HepG2 (cell line): ENCODE data around the gene SMIM41. TPM values are rescaled to one million over a fixed set of nuclear protein-coding genes. Genes with fewer than 3 reads are reported as not detected.

ENCODE experiments used
- FOXO1 ChIP-seq: sonication (generic); formaldehyde crosslinking; IDR thresholded peaks from 2 replicates; pipeline ENCODE4 v1.4.0; 2020; ENCODE audit warnings: missing genetic modification reagents
- HDAC1 ChIP-seq: sonication (generic); formaldehyde crosslinking; IDR thresholded peaks from 2 replicates; pipeline ENCODE4 v1.5.1; 2020; ENCODE audit warnings: mild to moderate bottlenecking, missing genetic modification reagents
- HDAC2 ChIP-seq: sonication (generic); formaldehyde crosslinking; IDR thresholded peaks from 2 replicates; pipeline ENCODE4 v1.4.0; 2020; ENCODE audit warnings: missing genetic modification reagents
- JUNB ChIP-seq: sonication (generic); formaldehyde crosslinking; IDR thresholded peaks from 2 replicates; pipeline ENCODE4 v1.8.0; 2022; ENCODE audit warnings: missing genetic modification reagents, mild to moderate bottlenecking, borderline replicate concordance
- KDM5B ChIP-seq: sonication (generic); formaldehyde crosslinking; IDR thresholded peaks from 2 replicates; pipeline ENCODE4 v1.4.0; 2020; ENCODE audit warnings: missing genetic modification reagents, mild to moderate bottlenecking, borderline replicate concordance
- MEF2D ChIP-seq: sonication (generic); formaldehyde crosslinking; IDR thresholded peaks from 2 replicates; pipeline ENCODE4 v1.5.1; 2020; ENCODE audit warnings: mild to moderate bottlenecking, missing genetic modification reagents
- NFKB2 ChIP-seq: sonication (generic); formaldehyde crosslinking; IDR thresholded peaks from 2 replicates; pipeline ENCODE4 v1.4.0; 2020; ENCODE audit warnings: missing genetic modification reagents, borderline replicate concordance
- PHF21A ChIP-seq: sonication (generic); formaldehyde crosslinking; IDR thresholded peaks from 2 replicates; pipeline ENCODE4 v1.5.0; 2020; ENCODE audit warnings: mild to moderate bottlenecking, missing genetic modification reagents
- PLRG1 ChIP-seq: fragments of 450-650 bp; conservative IDR thresholded peaks from 2 replicates; pipeline ENCODE4 v1.6.1; 2016
- POLR2A ChIP-seq, 2 experiments: IDR thresholded peaks; 2 replicates each; pipeline ENCODE4 v1.6.1; 2011; ENCODE audit warnings: low read depth in 2 of 2, low read length in 2 of 2, mild to moderate bottlenecking in 1 of 2, moderate library complexity in 1 of 2; ENCODE audit not compliant: insufficient read depth in 1 of 2
- REPIN1 ChIP-seq: sonication (generic); formaldehyde crosslinking; IDR thresholded peaks from 2 replicates; pipeline ENCODE4 v1.8.0; 2022; ENCODE audit warnings: missing genetic modification reagents, low read depth, mild to moderate bottlenecking, borderline replicate concordance
- TCF12 ChIP-seq, 2 experiments: fragments of 450-650 bp in 1 of 2; sonication (generic) in 1 of 2; formaldehyde crosslinking in 1 of 2; IDR thresholded peaks; 2 replicates each; pipeline versions ENCODE4 v1.6.1 to v1.8.0; 2017 to 2022; ENCODE audit warnings: antibody characterized with exemption in 1 of 2, mild to moderate bottlenecking in 1 of 2, missing genetic modification reagents in 1 of 2, moderate library complexity in 1 of 2
- ZNF350 ChIP-seq: sonication (generic); formaldehyde crosslinking; IDR thresholded peaks from 2 replicates; pipeline ENCODE4 v1.4.0; 2020; ENCODE audit warnings: mild to moderate bottlenecking, low read depth, missing genetic modification reagents, borderline replicate concordance
- ZNF839 ChIP-seq: sonication (generic); formaldehyde crosslinking; IDR thresholded peaks from 2 replicates; pipeline ENCODE4 v1.4.0; 2020; ENCODE audit warnings: missing genetic modification reagents, mild to moderate bottlenecking, borderline replicate concordance
- polyA plus RNA-seq, 8 experiments: library from polyadenylated mRNA; depleted of rRNA in 3 of 8; stranded (reverse) in 7 of 8; unstranded in 1 of 8; fragments of >200 nt; fragmentation: Illumina TruSeq in 4 of 8; extraction: Trizol in 4 of 8; gene quantifications; 2 replicates each; pipeline versions ENCODE4 v1.2.1 to v1.2.3, GENCODE V29; 2011 to 2016; ENCODE audit warnings: low read depth in 4 of 8, missing spikeins in 1 of 8, mixed read lengths in 1 of 8; ENCODE audit not compliant: insufficient read depth in 1 of 8
- total RNA-seq, 5 experiments: library from RNA; depleted of rRNA; stranded (reverse); fragments of >200 nt; fragmentation: Illumina TruSeq; extraction: Trizol; gene quantifications; 2 replicates each; pipeline ENCODE4 v1.2.3, GENCODE V29; 2016; ENCODE audit warnings: low read depth in 1 of 5
- TF ChIP-seq, protein P1 (sequence below): IDR thresholded peaks from 2 replicates; pipeline ENCODE4 v1.4.0; 2020; ENCODE audit warnings: mild to moderate bottlenecking, missing genetic modification reagents
- TF ChIP-seq, protein P2 (sequence below): IDR thresholded peaks from 2 replicates; pipeline ENCODE4 v1.6.1; 2012; ENCODE audit warnings: inconsistent platforms
- TF ChIP-seq, protein P3 (sequence below), 2 experiments: IDR thresholded peaks; 2 replicates each; pipeline ENCODE4 v1.6.1; 2011 to 2012; ENCODE audit warnings: low read length in 2 of 2, borderline replicate concordance in 1 of 2, low read depth in 1 of 2, mild to moderate bottlenecking in 1 of 2, moderate library complexity in 1 of 2
- TF ChIP-seq, protein P4 (sequence below): sonication (generic); formaldehyde crosslinking; IDR thresholded peaks from 2 replicates; pipeline ENCODE4 v1.8.1; 2023; ENCODE audit warnings: mild to moderate bottlenecking, missing genetic modification reagents

The SMIM41 gene
- total and polyA plus RNA-seq, 2 of the 13 experiments (the other 11 are each of a cell fraction or from before 2014, with no cell fraction given): not detected

DNA sequence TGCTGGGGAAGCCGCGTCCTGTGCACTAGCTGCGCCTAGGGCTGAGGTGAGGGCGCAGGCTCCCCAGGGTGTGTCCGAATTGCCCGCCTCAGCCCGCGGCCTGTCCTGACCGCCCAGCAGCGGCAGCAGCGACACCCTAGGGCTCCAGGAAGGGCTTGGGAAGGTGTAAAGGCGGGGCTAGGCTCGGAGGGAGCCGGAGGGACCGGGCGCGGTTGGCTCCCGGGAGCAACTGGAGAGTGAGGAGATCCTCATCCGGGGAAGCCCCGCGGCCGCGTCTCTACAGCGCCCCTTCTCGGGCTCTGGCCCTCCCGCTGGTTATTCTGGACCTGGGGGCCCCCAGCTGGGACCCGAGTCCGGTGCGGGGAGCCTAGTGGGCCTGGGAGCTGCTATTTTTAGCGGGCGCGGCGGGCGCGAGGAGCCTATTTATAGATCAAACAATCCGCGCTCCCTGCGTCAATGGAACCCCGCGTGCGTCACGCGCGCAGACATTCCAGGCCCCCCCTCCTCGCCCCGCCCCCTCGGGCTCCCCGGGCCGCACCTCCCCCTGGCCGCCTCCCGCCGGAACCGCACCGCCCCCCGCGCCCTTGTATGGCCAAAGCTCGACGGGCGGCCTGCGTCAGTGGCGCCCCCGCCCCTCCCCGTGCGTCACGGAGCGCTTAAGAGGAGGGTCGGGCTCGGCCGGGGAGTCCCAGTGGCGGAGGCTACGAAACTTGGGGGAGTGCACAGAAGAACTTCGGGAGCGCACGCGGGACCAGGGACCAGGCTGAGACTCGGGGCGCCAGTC is 28.6 kb upstream of the SMIM41 start, which contains the start of gene NR4A1 (continued):
- TF ChIP-seq, protein P1, sequence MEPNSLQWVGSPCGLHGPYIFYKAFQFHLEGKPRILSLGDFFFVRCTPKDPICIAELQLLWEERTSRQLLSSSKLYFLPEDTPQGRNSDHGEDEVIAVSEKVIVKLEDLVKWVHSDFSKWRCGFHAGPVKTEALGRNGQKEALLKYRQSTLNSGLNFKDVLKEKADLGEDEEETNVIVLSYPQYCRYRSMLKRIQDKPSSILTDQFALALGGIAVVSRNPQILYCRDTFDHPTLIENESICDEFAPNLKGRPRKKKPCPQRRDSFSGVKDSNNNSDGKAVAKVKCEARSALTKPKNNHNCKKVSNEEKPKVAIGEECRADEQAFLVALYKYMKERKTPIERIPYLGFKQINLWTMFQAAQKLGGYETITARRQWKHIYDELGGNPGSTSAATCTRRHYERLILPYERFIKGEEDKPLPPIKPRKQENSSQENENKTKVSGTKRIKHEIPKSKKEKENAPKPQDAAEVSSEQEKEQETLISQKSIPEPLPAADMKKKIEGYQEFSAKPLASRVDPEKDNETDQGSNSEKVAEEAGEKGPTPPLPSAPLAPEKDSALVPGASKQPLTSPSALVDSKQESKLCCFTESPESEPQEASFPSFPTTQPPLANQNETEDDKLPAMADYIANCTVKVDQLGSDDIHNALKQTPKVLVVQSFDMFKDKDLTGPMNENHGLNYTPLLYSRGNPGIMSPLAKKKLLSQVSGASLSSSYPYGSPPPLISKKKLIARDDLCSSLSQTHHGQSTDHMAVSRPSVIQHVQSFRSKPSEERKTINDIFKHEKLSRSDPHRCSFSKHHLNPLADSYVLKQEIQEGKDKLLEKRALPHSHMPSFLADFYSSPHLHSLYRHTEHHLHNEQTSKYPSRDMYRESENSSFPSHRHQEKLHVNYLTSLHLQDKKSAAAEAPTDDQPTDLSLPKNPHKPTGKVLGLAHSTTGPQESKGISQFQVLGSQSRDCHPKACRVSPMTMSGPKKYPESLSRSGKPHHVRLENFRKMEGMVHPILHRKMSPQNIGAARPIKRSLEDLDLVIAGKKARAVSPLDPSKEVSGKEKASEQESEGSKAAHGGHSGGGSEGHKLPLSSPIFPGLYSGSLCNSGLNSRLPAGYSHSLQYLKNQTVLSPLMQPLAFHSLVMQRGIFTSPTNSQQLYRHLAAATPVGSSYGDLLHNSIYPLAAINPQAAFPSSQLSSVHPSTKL (CRISPR knock-in tag): peak; percentile 66
- TF ChIP-seq HDAC2 (CRISPR knock-in tag): peak; percentile 39
- TF ChIP-seq, protein P2, sequence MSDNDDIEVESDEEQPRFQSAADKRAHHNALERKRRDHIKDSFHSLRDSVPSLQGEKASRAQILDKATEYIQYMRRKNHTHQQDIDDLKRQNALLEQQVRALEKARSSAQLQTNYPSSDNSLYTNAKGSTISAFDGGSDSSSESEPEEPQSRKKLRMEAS: peak; percentile 57
- peak; percentile 43; the same call in 1 of the 2 replicates for TF ChIP-seq NFKB2 (CRISPR knock-in tag)
- TF ChIP-seq, protein P3, sequence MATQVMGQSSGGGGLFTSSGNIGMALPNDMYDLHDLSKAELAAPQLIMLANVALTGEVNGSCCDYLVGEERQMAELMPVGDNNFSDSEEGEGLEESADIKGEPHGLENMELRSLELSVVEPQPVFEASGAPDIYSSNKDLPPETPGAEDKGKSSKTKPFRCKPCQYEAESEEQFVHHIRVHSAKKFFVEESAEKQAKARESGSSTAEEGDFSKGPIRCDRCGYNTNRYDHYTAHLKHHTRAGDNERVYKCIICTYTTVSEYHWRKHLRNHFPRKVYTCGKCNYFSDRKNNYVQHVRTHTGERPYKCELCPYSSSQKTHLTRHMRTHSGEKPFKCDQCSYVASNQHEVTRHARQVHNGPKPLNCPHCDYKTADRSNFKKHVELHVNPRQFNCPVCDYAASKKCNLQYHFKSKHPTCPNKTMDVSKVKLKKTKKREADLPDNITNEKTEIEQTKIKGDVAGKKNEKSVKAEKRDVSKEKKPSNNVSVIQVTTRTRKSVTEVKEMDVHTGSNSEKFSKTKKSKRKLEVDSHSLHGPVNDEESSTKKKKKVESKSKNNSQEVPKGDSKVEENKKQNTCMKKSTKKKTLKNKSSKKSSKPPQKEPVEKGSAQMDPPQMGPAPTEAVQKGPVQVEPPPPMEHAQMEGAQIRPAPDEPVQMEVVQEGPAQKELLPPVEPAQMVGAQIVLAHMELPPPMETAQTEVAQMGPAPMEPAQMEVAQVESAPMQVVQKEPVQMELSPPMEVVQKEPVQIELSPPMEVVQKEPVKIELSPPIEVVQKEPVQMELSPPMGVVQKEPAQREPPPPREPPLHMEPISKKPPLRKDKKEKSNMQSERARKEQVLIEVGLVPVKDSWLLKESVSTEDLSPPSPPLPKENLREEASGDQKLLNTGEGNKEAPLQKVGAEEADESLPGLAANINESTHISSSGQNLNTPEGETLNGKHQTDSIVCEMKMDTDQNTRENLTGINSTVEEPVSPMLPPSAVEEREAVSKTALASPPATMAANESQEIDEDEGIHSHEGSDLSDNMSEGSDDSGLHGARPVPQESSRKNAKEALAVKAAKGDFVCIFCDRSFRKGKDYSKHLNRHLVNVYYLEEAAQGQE (IDR thresholded peaks at IDR 0.05; ENCODE audit: borderline replicate concordance in 1 of 2, low read depth in 1 of 2, low read length in 2 of 2): 0 out of 4 replicates have a peak, but pooled peaks of 1 of the 2 experiments have one; percentile 26
- TF ChIP-seq POLR2A (IDR thresholded peaks at IDR 0.05; ENCODE audit: insufficient read depth in 1 of 2, low read depth in 2 of 2, low read length in 2 of 2): peak; percentile 89 to 93
- peak; percentile 35 for TF ChIP-seq KDM5B (CRISPR knock-in tag)
- no peak for TF ChIP-seq PLRG1
- TF ChIP-seq JUNB: no peak
- peak; percentile 74 for TF ChIP-seq PHF21A
- 0 out of 2 replicates have a peak, but pooled peaks have one; percentile 18 for TF ChIP-seq REPIN1 (CRISPR knock-in tag)
- TF ChIP-seq MEF2D (CRISPR knock-in tag): peak; percentile 100
- peak; percentile 75 for TF ChIP-seq HDAC1 (CRISPR knock-in tag)
- peak; percentile 8; the same call in 1 of the 2 replicates for TF ChIP-seq FOXO1
- TF ChIP-seq ZNF350: 0 out of 2 replicates have a peak, but pooled peaks have one; percentile 17
- TF ChIP-seq, protein P4, sequence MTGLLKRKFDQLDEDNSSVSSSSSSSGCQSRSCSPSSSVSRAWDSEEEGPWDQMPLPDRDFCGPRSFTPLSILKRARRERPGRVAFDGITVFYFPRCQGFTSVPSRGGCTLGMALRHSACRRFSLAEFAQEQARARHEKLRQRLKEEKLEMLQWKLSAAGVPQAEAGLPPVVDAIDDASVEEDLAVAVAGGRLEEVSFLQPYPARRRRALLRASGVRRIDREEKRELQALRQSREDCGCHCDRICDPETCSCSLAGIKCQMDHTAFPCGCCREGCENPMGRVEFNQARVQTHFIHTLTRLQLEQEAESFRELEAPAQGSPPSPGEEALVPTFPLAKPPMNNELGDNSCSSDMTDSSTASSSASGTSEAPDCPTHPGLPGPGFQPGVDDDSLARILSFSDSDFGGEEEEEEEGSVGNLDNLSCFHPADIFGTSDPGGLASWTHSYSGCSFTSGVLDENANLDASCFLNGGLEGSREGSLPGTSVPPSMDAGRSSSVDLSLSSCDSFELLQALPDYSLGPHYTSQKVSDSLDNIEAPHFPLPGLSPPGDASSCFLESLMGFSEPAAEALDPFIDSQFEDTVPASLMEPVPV (CRISPR knock-in tag): no peak; the same call in 1 of the 2 replicates
- TF ChIP-seq TCF12 (IDR thresholded peaks at IDR 0.05): no peak
- TF ChIP-seq TCF12 (CRISPR knock-in tag; IDR thresholded peaks at IDR 0.05): peak; percentile 17; the same call in 1 of the 2 replicates
- TF ChIP-seq ZNF839: 0 out of 2 replicates have a peak, but pooled peaks have one; percentile 26
